HepG2 (cell line): Measurements from ENCODE around the gene ARHGEF7. TPM values are rescaled to one million over a fixed set of nuclear protein-coding genes. Genes with fewer than 3 reads are reported as not detected.

Experiments
- ATM ChIP-seq: fragments of 450-650 bp; IDR thresholded peaks from 2 replicates; pipeline ENCODE4 v1.7.1; 2017; ENCODE audit warnings: mild to moderate bottlenecking, borderline replicate concordance
- JUNB ChIP-seq: sonication (generic); formaldehyde crosslinking; IDR thresholded peaks from 2 replicates; pipeline ENCODE4 v1.8.0; 2022; ENCODE audit warnings: missing genetic modification reagents, mild to moderate bottlenecking, borderline replicate concordance
- NR2F6 ChIP-seq, 2 experiments: IDR thresholded peaks; 2 replicates each; pipeline ENCODE4 v1.6.1; 2016; ENCODE audit warnings: antibody characterized with exemption in 1 of 2, mild to moderate bottlenecking in 1 of 2
- RFX5 ChIP-seq: IDR thresholded peaks from 2 replicates; pipeline ENCODE4 v1.6.1; 2011; ENCODE audit warnings: low read depth, low read length, improper control_type of control experiment
- SAFB2 ChIP-seq: sonication (generic); formaldehyde crosslinking; IDR thresholded peaks from 2 replicates; pipeline ENCODE4 v1.5.1; 2020; ENCODE audit warnings: missing genetic modification reagents, low read depth, mild to moderate bottlenecking, borderline replicate concordance
- SMYD3 ChIP-seq: sonication (generic); formaldehyde crosslinking; IDR thresholded peaks from 2 replicates; pipeline ENCODE4 v1.8.1; 2023; ENCODE audit warnings: mild to moderate bottlenecking, missing genetic modification reagents
- ZKSCAN5 ChIP-seq: sonication (generic); formaldehyde crosslinking; IDR thresholded peaks from 2 replicates; pipeline ENCODE4 v1.5.1; 2020; ENCODE audit warnings: mild to moderate bottlenecking, missing genetic modification reagents
- ZNF180 ChIP-seq: sonication (generic); formaldehyde crosslinking; IDR thresholded peaks from 2 replicates; pipeline ENCODE4 v1.4.0; 2020; ENCODE audit warnings: low read depth, missing genetic modification reagents, borderline replicate concordance
- ZNF678 ChIP-seq: sonication (generic); formaldehyde crosslinking; IDR thresholded peaks from 2 replicates; pipeline ENCODE4 v1.4.0; 2020; ENCODE audit warnings: mild to moderate bottlenecking, missing genetic modification reagents
- polyA plus RNA-seq, 8 experiments: library from polyadenylated mRNA; depleted of rRNA in 3 of 8; stranded (reverse) in 7 of 8; unstranded in 1 of 8; fragments of >200 nt; fragmentation: Illumina TruSeq in 4 of 8; extraction: Trizol in 4 of 8; gene quantifications; 2 replicates each; pipeline versions ENCODE4 v1.2.1 to v1.2.3, GENCODE V29; 2011 to 2016; ENCODE audit warnings: low read depth in 4 of 8, missing spikeins in 1 of 8, mixed read lengths in 1 of 8; ENCODE audit not compliant: insufficient read depth in 1 of 8
- total RNA-seq, 5 experiments: library from RNA; depleted of rRNA; stranded (reverse); fragments of >200 nt; fragmentation: Illumina TruSeq; extraction: Trizol; gene quantifications; 2 replicates each; pipeline ENCODE4 v1.2.3, GENCODE V29; 2016; ENCODE audit warnings: low read depth in 1 of 5
- TF ChIP-seq, protein P1 (sequence below): sonication (generic); formaldehyde crosslinking; IDR thresholded peaks from 2 replicates; pipeline ENCODE4 v1.4.0; 2020; ENCODE audit warnings: missing genetic modification reagents, borderline replicate concordance
- TF ChIP-seq, protein P2 (sequence below): sonication (generic); formaldehyde crosslinking; IDR thresholded peaks from 2 replicates; pipeline ENCODE4 v1.4.0; 2020; ENCODE audit warnings: missing genetic modification reagents
- TF ChIP-seq, protein P3 (sequence below): sonication (generic); formaldehyde crosslinking; IDR thresholded peaks from 2 replicates; pipeline ENCODE4 v1.4.0; 2020; ENCODE audit warnings: missing genetic modification reagents, borderline replicate concordance
- TF ChIP-seq, protein P4 (sequence below): sonication (generic); formaldehyde crosslinking; IDR thresholded peaks from 2 replicates; pipeline ENCODE4 v1.5.1; 2020; ENCODE audit warnings: mild to moderate bottlenecking, missing genetic modification reagents, borderline replicate concordance
- TF ChIP-seq, protein P5 (sequence below): sonication (generic); formaldehyde crosslinking; IDR thresholded peaks from 2 replicates; pipeline ENCODE4 v1.5.0; 2020; ENCODE audit warnings: missing genetic modification reagents, mild to moderate bottlenecking, borderline replicate concordance
- TF ChIP-seq, protein P6 (sequence below): sonication (generic); formaldehyde crosslinking; IDR thresholded peaks from 2 replicates; pipeline ENCODE4 v1.4.0; 2020; ENCODE audit warnings: mild to moderate bottlenecking, missing genetic modification reagents

ARHGEF7 gene
- total and polyA plus RNA-seq, 2 of the 13 experiments (the other 11 are each of a cell fraction or from before 2014, with no cell fraction given), result 15.7 to 22.3 TPM

DNA sequence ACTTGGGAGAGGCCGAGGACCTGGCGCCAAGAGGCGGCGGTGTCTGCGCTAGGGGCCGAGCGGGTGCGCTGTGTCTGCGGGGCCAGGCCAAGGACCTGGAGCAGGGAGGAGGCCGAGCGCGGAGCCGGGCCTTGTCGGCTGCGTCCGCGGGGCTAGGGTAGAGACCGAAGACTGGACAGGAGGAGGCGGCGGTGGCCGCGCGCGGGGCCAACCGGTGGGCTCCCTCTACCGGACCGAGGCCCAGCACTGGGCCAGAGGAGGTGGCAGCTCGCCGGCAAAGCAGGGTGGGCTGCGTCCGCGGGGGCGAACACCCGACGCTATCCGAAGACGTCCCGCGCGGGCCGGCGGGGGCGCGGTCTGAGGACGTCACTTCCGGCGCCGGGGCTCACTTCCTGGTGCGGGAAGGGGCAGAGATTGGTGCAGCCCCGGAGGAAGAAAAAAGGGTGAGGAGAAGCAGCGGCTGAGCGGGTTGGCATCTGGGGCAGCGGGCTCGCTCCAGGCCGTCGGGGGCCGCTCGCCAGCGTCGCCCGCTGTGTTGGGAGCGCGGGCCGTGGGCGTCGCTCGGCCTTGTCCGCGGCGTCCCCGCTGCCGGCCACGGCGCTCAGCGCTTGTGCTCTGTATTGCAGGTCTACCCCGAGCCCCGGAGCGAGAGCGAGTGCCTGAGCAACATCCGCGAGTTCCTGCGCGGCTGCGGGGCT, 38.3 kb downstream of the ARHGEF7 start (continued):
- TF ChIP-seq, protein P1, sequence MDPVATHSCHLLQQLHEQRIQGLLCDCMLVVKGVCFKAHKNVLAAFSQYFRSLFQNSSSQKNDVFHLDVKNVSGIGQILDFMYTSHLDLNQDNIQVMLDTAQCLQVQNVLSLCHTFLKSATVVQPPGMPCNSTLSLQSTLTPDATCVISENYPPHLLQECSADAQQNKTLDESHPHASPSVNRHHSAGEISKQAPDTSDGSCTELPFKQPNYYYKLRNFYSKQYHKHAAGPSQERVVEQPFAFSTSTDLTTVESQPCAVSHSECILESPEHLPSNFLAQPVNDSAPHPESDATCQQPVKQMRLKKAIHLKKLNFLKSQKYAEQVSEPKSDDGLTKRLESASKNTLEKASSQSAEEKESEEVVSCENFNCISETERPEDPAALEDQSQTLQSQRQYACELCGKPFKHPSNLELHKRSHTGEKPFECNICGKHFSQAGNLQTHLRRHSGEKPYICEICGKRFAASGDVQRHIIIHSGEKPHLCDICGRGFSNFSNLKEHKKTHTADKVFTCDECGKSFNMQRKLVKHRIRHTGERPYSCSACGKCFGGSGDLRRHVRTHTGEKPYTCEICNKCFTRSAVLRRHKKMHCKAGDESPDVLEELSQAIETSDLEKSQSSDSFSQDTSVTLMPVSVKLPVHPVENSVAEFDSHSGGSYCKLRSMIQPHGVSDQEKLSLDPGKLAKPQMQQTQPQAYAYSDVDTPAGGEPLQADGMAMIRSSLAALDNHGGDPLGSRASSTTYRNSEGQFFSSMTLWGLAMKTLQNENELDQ (CRISPR knock-in tag), result no peak
- no peak for TF ChIP-seq RFX5
- TF ChIP-seq, protein P2, sequence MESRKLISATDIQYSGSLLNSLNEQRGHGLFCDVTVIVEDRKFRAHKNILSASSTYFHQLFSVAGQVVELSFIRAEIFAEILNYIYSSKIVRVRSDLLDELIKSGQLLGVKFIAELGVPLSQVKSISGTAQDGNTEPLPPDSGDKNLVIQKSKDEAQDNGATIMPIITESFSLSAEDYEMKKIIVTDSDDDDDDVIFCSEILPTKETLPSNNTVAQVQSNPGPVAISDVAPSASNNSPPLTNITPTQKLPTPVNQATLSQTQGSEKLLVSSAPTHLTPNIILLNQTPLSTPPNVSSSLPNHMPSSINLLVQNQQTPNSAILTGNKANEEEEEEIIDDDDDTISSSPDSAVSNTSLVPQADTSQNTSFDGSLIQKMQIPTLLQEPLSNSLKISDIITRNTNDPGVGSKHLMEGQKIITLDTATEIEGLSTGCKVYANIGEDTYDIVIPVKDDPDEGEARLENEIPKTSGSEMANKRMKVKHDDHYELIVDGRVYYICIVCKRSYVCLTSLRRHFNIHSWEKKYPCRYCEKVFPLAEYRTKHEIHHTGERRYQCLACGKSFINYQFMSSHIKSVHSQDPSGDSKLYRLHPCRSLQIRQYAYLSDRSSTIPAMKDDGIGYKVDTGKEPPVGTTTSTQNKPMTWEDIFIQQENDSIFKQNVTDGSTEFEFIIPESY, result no peak
- TF ChIP-seq, protein P3, sequence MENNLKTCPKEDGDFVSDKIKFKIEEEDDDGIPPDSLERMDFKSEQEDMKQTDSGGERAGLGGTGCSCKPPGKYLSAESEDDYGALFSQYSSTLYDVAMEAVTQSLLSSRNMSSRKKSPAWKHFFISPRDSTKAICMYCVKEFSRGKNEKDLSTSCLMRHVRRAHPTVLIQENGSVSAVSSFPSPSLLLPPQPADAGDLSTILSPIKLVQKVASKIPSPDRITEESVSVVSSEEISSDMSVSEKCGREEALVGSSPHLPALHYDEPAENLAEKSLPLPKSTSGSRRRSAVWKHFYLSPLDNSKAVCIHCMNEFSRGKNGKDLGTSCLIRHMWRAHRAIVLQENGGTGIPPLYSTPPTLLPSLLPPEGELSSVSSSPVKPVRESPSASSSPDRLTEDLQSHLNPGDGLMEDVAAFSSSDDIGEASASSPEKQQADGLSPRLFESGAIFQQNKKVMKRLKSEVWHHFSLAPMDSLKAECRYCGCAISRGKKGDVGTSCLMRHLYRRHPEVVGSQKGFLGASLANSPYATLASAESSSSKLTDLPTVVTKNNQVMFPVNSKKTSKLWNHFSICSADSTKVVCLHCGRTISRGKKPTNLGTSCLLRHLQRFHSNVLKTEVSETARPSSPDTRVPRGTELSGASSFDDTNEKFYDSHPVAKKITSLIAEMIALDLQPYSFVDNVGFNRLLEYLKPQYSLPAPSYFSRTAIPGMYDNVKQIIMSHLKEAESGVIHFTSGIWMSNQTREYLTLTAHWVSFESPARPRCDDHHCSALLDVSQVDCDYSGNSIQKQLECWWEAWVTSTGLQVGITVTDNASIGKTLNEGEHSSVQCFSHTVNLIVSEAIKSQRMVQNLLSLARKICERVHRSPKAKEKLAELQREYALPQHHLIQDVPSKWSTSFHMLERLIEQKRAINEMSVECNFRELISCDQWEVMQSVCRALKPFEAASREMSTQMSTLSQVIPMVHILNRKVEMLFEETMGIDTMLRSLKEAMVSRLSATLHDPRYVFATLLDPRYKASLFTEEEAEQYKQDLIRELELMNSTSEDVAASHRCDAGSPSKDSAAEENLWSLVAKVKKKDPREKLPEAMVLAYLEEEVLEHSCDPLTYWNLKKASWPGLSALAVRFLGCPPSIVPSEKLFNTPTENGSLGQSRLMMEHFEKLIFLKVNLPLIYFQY (CRISPR knock-in tag), result peak; percentile 86; the same call in 1 of the 2 replicates
- no peak for TF ChIP-seq SAFB2 (CRISPR knock-in tag)
- TF ChIP-seq, protein P4, sequence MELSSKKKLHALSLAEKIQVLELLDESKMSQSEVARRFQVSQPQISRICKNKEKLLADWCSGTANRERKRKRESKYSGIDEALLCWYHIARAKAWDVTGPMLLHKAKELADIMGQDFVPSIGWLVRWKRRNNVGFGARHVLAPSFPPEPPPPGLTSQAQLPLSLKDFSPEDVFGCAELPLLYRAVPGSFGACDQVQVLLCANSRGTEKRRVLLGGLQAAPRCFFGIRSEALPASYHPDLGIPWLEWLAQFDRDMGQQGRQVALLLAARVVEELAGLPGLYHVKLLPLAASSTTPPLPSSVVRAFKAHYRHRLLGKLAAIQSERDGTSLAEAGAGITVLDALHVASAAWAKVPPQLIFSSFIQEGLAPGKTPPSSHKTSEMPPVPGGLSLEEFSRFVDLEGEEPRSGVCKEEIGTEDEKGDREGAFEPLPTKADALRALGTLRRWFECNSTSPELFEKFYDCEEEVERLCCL, result peak; percentile 34; the same call in 1 of the 2 replicates
- TF ChIP-seq, protein P5, sequence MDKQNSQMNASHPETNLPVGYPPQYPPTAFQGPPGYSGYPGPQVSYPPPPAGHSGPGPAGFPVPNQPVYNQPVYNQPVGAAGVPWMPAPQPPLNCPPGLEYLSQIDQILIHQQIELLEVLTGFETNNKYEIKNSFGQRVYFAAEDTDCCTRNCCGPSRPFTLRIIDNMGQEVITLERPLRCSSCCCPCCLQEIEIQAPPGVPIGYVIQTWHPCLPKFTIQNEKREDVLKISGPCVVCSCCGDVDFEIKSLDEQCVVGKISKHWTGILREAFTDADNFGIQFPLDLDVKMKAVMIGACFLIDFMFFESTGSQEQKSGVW (CRISPR knock-in tag), result no peak
- TF ChIP-seq ZNF678, result no peak
- TF ChIP-seq ATM, result no peak
- no peak for TF ChIP-seq ZKSCAN5
- no peak for TF ChIP-seq JUNB (CRISPR knock-in tag)
- TF ChIP-seq, protein P6, sequence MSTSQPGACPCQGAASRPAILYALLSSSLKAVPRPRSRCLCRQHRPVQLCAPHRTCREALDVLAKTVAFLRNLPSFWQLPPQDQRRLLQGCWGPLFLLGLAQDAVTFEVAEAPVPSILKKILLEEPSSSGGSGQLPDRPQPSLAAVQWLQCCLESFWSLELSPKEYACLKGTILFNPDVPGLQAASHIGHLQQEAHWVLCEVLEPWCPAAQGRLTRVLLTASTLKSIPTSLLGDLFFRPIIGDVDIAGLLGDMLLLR (CRISPR knock-in tag), result peak; percentile 42; the same call in 1 of the 2 replicates
- TF ChIP-seq SMYD3 (CRISPR knock-in tag), result no peak
- no peak for TF ChIP-seq NR2F6 (IDR thresholded peaks at IDR 0.05)
- TF ChIP-seq NR2F6 (CRISPR knock-in tag; IDR thresholded peaks at IDR 0.05), result 0 out of 2 replicates have a peak, but pooled peaks have one; percentile 31
- TF ChIP-seq ZNF180 (CRISPR knock-in tag), result no peak
